WI38 (cell line): ENCODE results near the gene ANKRD35.
"Not testable (repeated sequence)": the region's sequence is repeated elsewhere in the genome, so short reads cannot be mapped to it uniquely, and the experiment has no call there.

Experiments
- H3K4me3 ChIP-seq: 2 replicates; pipeline ENCODE4 v1.5.1; 2011; ENCODE audit warnings: low read depth, mild to moderate bottlenecking, control low read depth, low read length
- CTCF ChIP-seq: IDR thresholded peaks from 2 replicates; pipeline ENCODE4 v1.5.1; 2012; ENCODE audit warnings: low read depth, mild to moderate bottlenecking, control low read depth, low read length

ANKRD35 gene

GRCh38 chr1:145828367-145829026, 57.2 kb downstream of the ANKRD35 start:
- no peak for TF ChIP-seq CTCF
- H3K4me3 ChIP-seq, result no peak overlapping the region

GRCh38 chr1:145827966-145828365, 57.7 kb downstream of the ANKRD35 start:
- H3K4me3 ChIP-seq, result no peak overlapping the region
- TF ChIP-seq CTCF, result no peak

GRCh38 chr1:145826030-145826429, 59.6 kb downstream of the ANKRD35 start:
- no peak for TF ChIP-seq CTCF
- H3K4me3 ChIP-seq, result no peak overlapping the region; the same call in 1 of the 2 replicates

- TF ChIP-seq CTCF, result no peak
Observed at GRCh38 chr1:145824499-145824842, 61.2 kb downstream of the ANKRD35 start.

GRCh38 chr1:145823565-145824498, 61.8 kb downstream of the ANKRD35 start, which contains the start of the genes POLR3C and RNF115:
Gene POLR3C, plus strand, starts transcription at chr1:145824200. Its CDS starts 1,577 bp downstream, at chr1:145825777.
Gene RNF115, minus strand, starts transcription at chr1:145824095. Its CDS starts 222 bp downstream, at chr1:145823873.
- TF ChIP-seq CTCF, result no peak
- peak within 1 kb of the TSS; percentile 80 for H3K4me3 ChIP-seq

More at GRCh38 chr1:145824499-145824842, 61.2 kb downstream of the ANKRD35 start:
- peak overlapping the region; percentile 80 for H3K4me3 ChIP-seq

GRCh38 chr1:145822779-145823331, 62.8 kb downstream of the ANKRD35 start:
- peak overlapping the region; percentile 51 for H3K4me3 ChIP-seq

- H3K4me3 ChIP-seq, result not testable (repeated sequence)
Observed at GRCh38 chr1:145818095-145818494, 67.6 kb downstream of the ANKRD35 start.
